Stimulated activated CD8-positive, alpha-beta memory T cell treated with anti-CD3 and anti-CD28 coated beads, Interleukin-7, amount 100 ng/mL, for 4 hours (primary cell): ENCODE measurements around the gene PCDHA5.
"Not testable (repeated sequence)": the region's sequence is repeated elsewhere in the genome, so short reads cannot be mapped to it uniquely, and the experiment has no call there.

Source experiments
- DNase-seq, 2 donors: peaks; one replicate each; pipeline ENCODE4 v3.0.0-alpha.2; 2020; ENCODE audit warnings: low read depth in 2 of 2

The PCDHA5 gene

DNA sequence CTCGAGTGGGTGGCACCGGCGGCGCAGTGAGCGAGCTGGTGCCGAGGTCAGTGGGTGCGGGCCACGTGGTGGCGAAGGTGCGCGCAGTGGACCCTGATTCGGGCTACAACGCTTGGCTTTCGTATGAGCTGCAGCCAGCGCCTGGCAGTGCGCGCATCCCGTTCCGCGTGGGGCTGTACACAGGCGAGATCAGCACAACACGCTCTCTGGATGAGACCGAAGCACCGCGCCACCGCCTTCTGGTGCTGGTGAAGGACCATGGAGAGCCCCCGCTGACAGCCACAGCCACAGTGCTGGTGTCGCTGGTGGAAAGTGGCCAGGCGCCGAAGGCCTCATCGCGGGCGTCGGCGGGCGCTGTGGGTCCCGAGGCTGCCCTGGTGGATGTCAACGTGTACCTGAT, 2.1 kb downstream of the PCDHA5 start:
- no peak for DNase-seq

DNA sequence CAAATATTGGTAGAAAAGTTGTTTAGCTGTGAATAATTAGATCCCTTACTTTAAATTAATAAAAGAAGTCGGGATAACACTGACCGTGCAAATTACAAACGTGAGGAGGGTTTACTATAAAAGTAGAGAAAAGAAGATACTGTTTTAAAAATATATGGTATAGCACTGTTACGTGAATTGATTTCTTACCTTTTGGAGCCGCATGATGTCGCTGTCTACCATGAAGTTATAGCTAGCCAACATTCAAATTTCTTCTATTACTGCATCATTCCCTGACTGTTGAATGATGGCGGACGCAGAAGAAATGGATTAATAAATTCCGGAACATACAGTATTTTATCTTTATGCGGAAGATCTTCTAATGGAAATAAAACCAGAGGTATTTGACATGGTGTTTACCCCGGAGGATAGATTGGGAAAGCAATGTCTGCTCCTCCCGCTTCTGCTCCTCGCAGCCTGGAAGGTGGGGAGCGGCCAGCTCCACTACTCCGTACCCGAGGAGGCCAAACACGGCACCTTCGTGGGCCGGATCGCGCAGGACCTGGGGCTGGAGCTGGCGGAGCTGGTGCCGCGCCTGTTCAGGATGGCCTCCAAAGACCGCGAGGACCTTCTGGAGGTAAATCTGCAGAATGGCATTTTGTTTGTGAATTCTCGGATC, 6.4 kb downstream of the PCDHA5 start, which contains the start of gene PCDHA6:
TSS of gene PCDHA6 (plus strand) at position 257 of the 658 bp plus-strand sequence. CDS start at position 389, 132 bp downstream.
- DNase-seq, result no peak

DNA sequence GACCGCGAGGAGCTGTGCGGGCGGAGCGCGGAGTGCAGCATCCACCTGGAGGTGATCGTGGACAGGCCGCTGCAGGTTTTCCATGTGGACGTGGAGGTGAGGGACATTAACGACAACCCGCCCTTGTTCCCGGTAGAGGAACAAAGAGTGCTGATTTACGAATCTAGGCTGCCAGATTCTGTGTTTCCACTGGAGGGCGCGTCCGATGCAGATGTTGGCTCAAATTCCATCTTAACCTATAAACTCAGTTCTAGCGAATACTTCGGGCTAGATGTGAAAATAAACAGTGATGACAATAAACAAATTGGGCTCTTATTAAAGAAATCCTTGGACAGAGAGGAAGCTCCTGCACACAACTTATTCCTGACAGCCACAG, 6.9 kb downstream of the PCDHA5 start:
- no peak for DNase-seq

DNA sequence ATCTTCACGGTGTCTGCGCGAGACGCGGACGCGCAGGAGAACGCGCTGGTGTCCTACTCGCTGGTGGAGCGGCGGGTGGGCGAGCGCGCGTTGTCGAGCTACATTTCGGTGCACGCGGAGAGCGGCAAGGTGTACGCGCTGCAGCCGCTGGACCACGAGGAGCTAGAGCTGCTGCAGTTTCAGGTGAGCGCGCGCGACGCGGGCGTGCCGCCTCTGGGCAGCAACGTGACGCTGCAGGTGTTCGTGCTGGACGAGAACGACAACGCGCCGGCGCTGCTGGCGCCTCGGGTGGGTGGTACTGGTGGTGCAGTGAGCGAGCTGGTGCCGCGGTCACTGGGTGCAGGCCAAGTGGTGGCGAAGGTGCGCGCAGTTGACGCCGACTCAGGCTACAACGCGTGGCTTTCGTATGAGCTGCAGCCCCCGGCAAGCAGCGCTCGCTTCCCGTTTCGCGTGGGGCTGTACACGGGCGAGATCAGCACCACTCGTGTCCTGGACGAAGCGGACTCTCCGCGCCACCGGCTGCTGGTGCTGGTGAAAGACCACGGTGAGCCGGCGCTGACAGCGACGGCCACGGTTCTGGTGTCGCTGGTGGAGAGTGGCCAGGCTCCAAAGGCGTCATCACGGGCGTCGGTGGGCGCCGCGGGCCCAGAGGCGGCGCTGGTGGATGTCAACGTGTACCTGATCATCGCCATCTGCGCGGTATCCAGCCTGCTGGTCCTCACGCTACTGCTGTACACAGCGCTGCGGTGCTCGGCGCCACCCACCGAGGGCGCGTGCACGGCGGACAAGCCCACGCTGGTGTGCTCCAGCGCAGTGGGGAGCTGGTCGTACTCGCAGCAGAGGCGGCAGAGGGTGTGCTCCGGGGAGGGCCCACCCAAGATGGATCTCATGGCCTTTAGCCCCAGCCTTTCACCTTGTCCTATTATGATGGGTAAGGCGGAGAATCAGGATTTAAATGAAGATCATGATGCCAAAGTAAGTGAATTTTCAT, 8.4 kb downstream of the PCDHA5 start:
- DNase-seq, result not testable (repeated sequence)

DNA sequence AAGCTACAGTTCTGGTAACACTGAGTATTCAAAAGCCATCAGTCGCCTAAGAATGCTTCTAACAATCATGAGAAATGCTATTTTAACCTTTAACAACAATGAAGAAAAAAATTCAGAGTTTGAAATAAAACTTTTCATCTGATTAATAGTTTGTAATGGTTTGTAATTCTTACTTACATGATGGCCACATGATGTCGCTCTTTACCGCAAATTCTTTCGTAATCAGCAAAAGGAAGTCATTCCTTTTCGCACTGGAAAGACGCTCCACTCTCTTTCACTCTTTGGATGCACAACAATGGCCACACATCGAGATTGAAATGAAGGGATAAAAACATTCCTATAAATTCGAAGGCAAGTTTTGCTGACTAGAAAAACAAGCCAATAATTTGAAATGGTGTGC, 12.6 kb downstream of the PCDHA5 start, which contains the start of gene PCDHA7:
TSS of gene PCDHA7 (plus strand) at position 277 of the 400 bp plus-strand sequence. CDS start at position 392, 115 bp downstream.
- DNase-seq, result no peak

DNA sequence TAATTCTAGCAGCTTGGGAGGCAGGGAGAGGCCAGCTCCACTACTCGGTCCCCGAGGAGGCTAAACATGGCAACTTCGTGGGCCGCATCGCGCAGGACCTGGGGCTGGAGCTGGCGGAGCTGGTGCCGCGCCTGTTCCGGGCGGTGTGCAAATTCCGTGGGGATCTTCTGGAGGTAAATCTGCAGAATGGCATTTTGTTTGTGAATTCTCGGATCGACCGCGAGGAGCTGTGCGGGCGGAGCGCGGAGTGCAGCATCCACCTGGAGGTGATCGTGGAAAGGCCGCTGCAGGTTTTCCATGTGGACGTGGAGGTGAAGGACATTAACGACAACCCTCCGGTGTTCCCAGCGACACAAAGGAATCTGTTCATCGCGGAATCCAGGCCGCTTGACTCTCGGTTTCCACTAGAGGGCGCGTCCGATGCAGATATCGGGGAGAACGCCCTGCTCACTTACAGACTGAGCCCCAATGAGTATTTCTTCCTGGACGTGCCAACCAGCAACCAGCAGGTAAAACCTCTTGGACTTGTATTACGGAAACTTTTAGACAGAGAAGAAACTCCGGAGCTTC, 13.1 kb downstream of the PCDHA5 start:
- not testable (repeated sequence) for DNase-seq

DNA sequence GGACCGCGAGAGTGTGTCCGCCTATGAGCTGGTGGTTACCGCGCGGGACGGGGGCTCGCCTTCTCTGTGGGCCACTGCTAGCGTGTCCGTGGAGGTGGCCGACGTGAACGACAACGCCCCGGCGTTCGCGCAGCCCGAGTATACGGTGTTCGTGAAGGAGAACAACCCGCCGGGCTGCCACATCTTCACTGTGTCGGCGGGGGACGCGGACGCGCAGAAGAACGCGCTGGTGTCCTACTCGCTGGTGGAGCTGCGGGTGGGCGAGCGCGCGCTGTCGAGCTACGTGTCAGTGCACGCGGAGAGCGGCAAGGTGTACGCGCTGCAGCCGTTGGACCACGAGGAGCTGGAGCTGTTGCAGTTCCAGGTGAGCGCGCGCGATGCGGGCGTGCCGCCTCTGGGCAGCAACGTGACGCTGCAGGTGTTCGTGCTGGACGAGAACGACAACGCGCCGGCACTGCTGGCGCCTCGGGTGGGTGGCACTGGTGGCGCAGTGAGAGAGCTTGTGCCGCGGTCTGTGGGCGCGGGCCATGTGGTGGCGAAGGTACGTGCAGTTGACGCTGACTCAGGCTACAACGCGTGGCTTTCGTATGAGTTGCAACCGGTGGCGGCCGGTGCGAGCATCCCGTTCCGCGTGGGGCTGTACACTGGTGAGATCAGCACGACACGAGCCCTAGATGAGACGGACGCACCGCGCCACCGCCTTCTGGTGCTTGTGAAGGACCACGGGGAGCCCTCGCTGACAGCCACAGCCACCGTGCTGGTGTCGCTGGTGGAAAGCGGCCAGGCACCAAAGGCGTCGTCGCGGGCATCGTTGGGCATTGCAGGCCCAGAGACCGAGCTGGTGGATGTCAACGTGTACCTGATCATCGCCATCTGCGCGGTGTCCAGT, 14.5 kb downstream of the PCDHA5 start:
- no peak for DNase-seq

DNA sequence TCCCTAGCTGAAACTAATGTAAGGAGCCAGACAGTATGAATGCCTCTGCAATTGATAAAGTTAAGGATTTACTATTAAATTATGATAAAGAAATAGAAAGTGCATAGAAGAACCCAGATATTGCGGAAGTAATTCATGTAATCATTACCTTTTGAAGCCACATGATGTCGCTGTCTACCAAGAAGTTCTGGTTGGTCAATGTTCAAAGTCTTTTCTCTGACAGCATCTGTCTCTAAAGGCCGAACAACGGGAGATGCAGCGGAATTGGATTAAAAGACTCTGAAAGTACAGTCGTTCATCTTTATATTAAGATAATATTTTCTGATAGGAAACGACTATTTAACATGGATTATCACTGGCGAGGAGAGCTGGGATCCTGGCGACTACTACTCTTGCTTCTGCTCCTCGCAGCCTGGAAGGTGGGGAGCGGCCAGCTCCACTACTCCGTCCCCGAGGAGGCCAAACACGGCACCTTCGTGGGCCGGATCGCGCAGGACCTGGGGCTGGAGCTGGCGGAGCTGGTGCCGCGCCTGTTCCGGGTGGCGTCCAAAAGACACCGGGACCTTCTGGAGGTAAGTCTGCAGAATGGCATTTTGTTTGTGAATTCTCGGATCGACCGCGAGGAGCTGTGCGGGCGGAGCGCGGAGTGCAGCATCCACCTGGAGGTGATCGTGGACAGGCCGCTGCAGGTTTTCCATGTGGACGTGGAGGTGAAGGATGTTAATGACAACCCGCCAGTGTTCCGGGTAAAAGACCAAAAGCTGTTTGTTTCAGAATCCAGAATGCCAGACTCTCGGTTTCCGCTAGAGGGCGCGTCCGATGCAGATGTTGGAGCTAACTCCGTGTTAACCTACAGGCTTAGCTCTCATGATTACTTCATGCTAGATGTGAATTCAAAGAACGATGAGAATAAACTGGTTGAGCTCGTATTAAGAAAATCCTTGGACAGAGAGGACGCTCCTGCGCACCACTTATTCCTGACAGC, 19.9 kb downstream of the PCDHA5 start, which contains the start of gene PCDHA8:
TSS of gene PCDHA8 (plus strand) at position 210 of the 985 bp plus-strand sequence. CDS start at position 345, 135 bp downstream.
- no peak for DNase-seq

DNA sequence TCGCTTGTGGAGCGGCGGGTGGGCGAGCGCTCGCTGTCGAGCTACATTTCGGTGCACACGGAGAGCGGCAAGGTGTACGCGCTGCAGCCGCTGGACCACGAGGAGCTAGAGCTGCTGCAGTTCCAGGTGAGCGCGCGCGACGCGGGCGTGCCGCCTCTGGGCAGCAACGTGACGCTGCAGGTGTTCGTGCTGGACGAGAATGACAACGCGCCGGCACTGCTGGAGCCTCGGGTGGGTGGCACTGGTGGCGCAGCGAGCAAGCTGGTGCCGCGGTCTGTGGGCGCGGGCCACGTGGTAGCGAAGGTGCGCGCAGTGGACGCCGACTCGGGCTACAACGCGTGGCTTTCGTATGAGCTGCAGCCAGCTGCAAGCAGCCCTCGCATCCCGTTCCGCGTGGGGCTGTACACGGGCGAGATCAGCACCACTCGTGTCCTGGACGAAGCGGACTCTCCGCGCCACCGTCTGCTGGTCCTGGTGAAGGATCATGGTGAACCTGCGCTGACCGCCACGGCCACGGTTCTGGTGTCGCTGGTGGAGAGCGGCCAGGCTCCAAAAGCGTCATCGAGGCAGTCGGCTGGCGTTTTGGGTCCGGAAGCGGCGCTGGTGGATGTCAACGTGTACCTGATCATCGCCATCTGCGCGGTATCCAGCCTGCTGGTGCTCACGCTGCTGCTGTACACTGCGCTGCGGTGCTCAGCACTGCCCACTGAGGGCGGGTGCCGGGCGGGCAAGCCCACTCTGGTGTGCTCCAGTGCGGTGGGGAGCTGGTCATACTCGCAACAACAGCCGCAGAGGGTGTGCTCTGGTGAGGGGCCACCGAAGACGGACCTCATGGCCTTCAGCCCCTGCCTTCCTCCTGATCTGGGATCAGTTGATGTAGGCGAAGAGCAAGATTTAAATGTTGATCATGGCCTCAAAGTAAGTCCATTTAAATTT, 21.7 kb downstream of the PCDHA5 start:
- no peak for DNase-seq

DNA sequence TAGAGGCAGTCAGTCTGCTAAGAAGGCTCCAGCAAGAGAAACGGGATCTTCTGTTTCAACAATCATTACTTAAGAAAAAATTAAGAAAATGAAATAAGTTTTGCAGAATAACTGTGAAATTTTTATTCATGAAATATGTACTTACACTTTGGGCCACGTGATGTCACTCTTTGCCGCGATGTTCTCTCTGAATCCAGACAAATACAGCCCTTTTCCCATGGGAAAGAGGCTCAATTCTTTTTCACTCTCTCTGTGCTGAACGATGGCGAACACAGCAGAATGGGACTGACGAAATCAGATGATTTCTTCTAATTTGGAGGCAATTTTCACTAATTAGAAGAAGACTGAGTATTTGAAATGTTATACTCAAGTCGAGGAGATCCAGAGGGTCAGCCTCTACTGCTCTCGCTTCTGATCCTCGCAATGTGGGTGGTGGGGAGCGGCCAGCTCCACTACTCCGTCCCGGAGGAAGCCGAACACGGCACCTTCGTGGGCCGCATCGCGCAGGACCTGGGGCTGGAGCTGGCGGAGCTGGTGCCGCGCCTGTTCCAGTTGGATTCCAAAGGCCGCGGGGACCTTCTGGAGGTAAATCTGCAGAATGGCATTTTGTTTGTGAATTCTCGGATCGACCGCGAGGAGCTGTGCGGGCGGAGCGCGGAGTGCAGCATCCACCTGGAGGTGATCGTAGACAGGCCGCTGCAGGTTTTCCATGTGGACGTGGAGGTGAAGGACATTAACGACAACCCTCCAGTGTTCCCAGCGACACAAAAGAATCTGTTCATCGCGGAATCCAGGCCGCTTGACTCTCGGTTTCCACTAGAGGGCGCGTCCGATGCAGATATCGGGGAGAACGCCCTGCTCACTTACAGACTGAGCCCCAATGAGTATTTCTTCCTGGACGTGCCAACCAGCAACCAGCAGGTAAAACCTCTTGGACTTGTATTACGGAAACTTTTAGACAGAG, 27.0 kb downstream of the PCDHA5 start, which contains the start of gene PCDHA9:
TSS of gene PCDHA9 (plus strand) at position 244 of the 964 bp plus-strand sequence. CDS start at position 358, 114 bp downstream.
- DNase-seq, result not testable (repeated sequence)

DNA sequence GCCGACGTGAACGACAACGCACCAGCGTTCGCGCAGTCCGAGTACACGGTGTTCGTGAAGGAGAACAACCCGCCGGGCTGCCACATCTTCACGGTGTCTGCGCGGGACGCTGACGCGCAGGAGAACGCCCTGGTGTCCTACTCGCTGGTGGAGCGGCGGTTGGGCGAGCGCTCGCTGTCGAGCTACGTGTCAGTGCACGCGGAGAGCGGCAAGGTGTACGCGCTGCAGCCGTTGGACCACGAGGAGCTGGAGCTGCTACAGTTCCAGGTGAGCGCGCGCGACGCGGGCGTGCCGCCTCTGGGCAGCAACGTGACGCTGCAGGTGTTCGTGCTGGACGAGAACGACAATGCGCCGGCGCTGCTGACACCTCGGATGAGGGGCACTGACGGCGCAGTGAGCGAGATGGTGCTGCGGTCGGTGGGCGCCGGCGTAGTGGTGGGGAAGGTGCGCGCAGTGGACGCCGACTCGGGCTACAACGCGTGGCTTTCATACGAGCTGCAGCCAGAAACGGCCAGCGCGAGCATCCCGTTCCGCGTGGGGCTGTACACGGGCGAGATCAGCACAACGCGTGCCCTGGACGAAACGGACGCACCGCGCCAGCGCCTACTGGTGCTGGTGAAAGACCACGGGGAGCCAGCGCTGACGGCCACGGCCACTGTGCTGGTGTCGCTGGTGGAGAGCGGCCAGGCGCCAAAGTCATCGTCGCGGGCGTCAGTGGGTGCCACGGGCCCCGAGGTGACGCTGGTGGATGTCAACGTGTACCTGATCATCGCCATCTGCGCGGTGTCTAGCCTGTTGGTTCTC, 28.6 kb downstream of the PCDHA5 start:
- DNase-seq, result not testable (repeated sequence)

DNA sequence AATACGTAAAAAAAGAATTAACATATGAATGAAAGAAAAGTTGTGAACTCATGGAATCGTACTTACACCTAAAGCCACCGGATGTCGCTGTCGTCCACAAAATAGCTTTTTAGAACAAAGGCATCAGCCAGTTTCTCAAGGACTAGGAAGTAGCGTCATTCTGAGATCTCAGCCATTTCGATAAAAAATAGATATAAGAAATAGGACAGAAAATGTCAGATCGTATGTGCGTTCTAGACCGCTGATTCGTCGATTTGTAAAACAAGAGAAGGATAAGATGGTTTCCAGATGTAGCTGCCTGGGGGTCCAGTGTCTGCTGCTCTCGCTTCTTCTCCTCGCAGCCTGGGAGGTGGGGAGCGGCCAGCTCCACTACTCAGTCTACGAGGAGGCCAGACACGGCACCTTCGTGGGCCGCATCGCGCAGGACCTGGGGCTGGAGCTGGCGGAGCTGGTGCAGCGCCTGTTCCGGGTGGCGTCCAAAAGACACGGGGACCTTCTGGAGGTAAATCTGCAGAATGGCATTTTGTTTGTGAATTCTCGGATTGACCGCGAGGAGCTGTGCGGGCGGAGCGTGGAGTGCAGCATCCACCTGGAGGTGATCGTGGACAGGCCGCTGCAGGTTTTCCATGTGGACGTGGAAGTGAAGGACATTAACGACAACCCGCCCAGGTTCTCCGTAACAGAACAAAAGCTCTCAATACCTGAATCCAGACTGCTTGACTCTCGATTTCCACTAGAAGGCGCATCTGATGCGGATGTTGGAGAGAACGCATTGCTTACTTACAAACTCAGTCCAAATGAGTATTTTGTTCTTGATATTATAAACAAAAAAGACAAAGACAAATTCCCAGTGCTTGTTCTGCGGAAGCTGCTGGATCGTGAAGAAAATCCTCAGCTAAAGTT, 34.6 kb downstream of the PCDHA5 start, which contains the start of gene PCDHA10:
TSS of gene PCDHA10 (plus strand) at position 126 of the 903 bp plus-strand sequence. CDS start at position 278, 152 bp downstream.
- DNase-seq, result no peak

DNA sequence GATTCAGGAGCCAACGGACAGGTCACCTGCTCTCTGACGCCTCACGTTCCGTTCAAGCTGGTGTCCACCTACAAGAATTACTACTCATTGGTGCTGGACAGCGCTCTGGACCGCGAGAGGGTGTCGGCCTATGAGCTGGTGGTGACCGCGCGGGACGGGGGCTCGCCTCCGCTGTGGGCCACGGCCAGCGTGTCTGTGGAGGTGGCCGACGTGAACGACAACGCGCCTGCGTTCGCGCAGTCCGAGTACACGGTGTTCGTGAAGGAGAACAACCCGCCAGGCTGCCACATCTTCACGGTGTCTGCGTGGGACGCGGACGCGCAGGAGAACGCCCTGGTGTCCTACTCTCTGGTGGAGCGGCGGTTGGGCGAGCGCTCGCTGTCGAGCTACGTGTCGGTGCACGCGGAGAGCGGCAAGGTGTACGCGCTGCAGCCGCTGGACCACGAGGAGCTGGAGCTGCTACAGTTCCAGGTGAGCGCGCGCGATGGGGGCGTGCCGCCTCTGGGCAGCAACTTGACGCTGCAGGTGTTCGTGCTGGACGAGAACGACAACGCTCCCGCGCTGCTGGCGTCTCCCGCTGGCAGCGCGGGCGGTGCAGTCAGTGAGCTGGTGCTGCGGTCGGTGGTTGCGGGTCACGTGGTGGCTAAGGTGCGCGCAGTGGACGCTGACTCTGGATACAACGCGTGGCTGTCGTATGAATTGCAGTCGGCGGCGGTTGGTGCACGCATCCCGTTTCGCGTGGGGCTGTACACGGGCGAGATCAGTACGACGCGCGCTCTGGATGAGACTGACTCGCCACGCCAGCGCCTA, 36.0 kb downstream of the PCDHA5 start:
- DNase-seq, result no peak

DNA sequence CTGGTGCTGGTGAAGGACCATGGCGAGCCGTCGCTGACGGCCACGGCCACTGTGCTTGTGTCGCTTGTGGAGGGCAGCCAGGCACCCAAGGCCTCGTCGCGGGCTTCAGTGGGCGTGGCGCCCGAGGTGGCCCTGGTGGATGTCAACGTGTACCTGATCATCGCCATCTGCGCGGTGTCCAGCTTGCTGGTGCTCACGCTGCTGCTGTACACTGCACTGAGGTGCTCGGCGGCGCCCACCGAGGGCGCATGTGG, 36.5 kb downstream of the PCDHA5 start:
- DNase-seq, result no peak
